ENCODE data around the gene BBS2. TPM values are rescaled to one million over a fixed set of nuclear protein-coding genes. Genes with fewer than 3 reads are reported as not detected.

Gene BBS2
- polyA plus RNA-seq, 1 donor from 2014 or later, result 18.2 TPM

- Mint-ChIP-seq H3K27ac (no peak overlapping the region), H3K4me1 (peaks cover 21 to 29% (median 23%) of the 10 kb centered on the region in 3 donors), H3K27me3 (no peaks in the 10 kb centered on the region), H3K4me3 (no peak overlapping the region), H3K36me3 (peaks cover 6% of the 10 kb centered on the region), H3K9me3 (no peaks in the 10 kb centered on the region)
These were observed 72.5 kb downstream of the BBS2 start for GRCh38 chr16:56447286-56447685.

- Mint-ChIP-seq H3K36me3 (peaks cover 2% of the 10 kb centered on the region), H3K9me3 (no peaks in the 10 kb centered on the region), H3K27me3 (no peaks in the 10 kb centered on the region), H3K4me1 (no peaks in the 10 kb centered on the region), H3K27ac (peak overlapping the region in 1 of 3 donors; percentile 33), H3K4me3 (no peak overlapping the region)
These were observed 81.8 kb downstream of the BBS2 start for GRCh38 chr16:56438038-56438437.

GRCh38 chr16:56436258-56436657 is 83.6 kb downstream of the BBS2 start:
- Mint-ChIP-seq H3K27ac (no peak overlapping the region), H3K27me3 (no peaks in the 10 kb centered on the region), H3K36me3 (peaks cover 2% of the 10 kb centered on the region), H3K4me3 (no peak overlapping the region), H3K4me1 (no peaks in the 10 kb centered on the region), H3K9me3 (no peaks in the 10 kb centered on the region)

Other genes with a start within 250 kb of the BBS2 start
- gene AMFR, start 94.5 kb downstream of the BBS2 start, polyA plus RNA-seq, result 58.7 TPM
- gene NUDT21, start 68.7 kb downstream of the BBS2 start, polyA plus RNA-seq, result 57.2 TPM
- 65.8 TPM for gene OGFOD1, start 68.5 kb downstream of the BBS2 start, polyA plus RNA-seq
- not detected for gene MT4, start 45.0 kb upstream of the BBS2 start, polyA plus RNA-seq
- gene MT3, start 69.5 kb upstream of the BBS2 start, polyA plus RNA-seq, result not detected
- 40.8 TPM for gene MT2A, start 88.6 kb upstream of the BBS2 start, polyA plus RNA-seq
- 0.49 TPM for gene MT1E, start 105.8 kb upstream of the BBS2 start, polyA plus RNA-seq
- gene MT1M, start 112.6 kb upstream of the BBS2 start, polyA plus RNA-seq, result not detected
- gene MT1A, start 118.6 kb upstream of the BBS2 start, polyA plus RNA-seq, result not detected
- not detected for gene MT1B, start 131.9 kb upstream of the BBS2 start, polyA plus RNA-seq
- gene MT1F, start 137.9 kb upstream of the BBS2 start, polyA plus RNA-seq, result 9.7 TPM
- gene MT1G, start 148.0 kb upstream of the BBS2 start, polyA plus RNA-seq, result not detected
- gene MT1H, start 149.8 kb upstream of the BBS2 start, polyA plus RNA-seq, result not detected
- 14.2 TPM for gene MT1X, start 162.4 kb upstream of the BBS2 start, polyA plus RNA-seq
- 60.6 TPM for gene NUP93, start 210.1 kb upstream of the BBS2 start, polyA plus RNA-seq